Right atrium auricular region (tissue), 2 donors: ENCODE data around the gene MRPL4. TPM values are rescaled to one million over a fixed set of nuclear protein-coding genes. Genes with fewer than 3 reads are reported as not detected.

ENCODE experiments used
- DNase-seq: peaks from one replicate; pipeline ENCODE4 v3.0.0-alpha.2; 2019; ENCODE audit warnings: low spot score
- H3K27ac ChIP-seq, 2 donors: fragments of 200-600 bp; sonication (generic); 1 replicate in 1 of 2; 2 replicates in 1 of 2; pipeline ENCODE4 v1.5.1; 2016 to 2019
- H3K27me3 ChIP-seq, 2 donors: fragments of 200-600 bp; sonication (generic); one replicate each; pipeline versions ENCODE4 v1.5.1 to v1.6.0; 2017 to 2019
- H3K36me3 ChIP-seq: fragments of 200-600 bp; sonication (generic); one replicate; pipeline ENCODE4 v1.5.1; 2016
- H3K4me1 ChIP-seq, 2 donors: fragments of 200-600 bp; sonication (generic); one replicate each; pipeline versions ENCODE4 v1.5.1 to v1.6.0; 2017 to 2019
- H3K4me3 ChIP-seq, 2 donors: fragments of 200-600 bp; sonication (generic); 1 replicate in 1 of 2; 2 replicates in 1 of 2; pipeline ENCODE4 v1.5.1; 2017 to 2019; ENCODE audit warnings: mild to moderate bottlenecking in 1 of 2, moderate library complexity in 1 of 2
- H3K9me3 ChIP-seq, 2 donors: fragments of 200-600 bp; sonication (generic); one replicate each; pipeline ENCODE4 v1.5.1; 2019
- total RNA-seq, 2 donors: library from RNA; depleted of rRNA; stranded (reverse); fragments of >200 nt; gene quantifications; one replicate each; pipeline ENCODE4 v1.1.0, GENCODE V29; 2016
- TF ChIP-seq, protein P1 (sequence below), 2 donors: fragments of 200-600 bp; sonication (generic); IDR thresholded peaks; one replicate each; pipeline ENCODE4 v1.5.1; 2019; ENCODE audit warnings: antibody characterized with exemption in 2 of 2

The MRPL4 gene
- total RNA-seq, 2 donors from 2014 or later: 75.9 to 86.3 TPM

DNA sequence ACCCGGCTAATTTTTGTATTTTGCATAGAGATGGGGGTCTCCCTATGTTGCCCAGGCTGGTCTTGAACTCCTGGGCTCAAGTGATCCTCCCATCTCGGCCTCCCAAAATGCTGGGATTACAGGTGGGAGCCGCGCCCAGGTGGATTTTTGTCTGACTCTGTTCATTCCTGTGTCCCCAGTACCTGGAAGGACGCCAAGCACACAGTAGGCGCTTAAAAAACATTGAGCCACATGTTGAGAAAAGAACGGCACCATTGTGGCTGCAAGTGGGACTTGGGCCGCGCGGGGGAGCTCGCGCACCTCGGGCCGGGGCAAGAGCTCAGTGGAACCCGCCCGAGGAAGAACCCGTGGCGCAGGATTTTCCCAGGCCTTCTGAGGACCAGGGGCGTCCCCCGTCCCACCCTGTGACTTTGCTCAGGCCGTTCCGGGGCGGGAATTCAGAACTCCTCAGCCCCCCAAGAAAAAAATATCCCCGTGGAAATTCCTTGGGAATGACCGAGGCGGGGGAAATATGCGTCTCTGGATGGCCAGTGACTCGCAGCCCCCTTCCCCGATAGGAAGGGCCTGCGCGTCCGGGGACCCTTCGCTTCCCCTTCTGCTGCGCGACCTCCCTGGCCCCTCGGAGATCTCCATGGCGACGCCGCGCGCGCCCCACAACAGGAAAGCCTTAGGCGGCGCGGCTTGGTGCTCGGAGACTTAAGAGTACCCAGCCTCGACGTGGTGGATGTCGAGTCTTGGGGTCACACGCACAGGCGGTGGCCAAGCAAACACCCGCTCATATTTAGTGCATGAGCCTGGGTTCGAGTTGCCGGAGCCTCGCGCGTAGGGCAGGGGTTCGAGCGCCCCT, 17.5 kb downstream of the MRPL4 start:
- H3K4me3 ChIP-seq: peak overlapping the region; percentile 27 to 54
- peaks cover 0 to 34% of the 10 kb centered on the region in 2 donors for H3K4me1 ChIP-seq
- DNase-seq: peak; percentile 93
- H3K9me3 ChIP-seq: no peaks in the 10 kb centered on the region
- H3K27ac ChIP-seq: peak overlapping the region; percentile 73 to 85
- peaks cover 0 to 5% of the 10 kb centered on the region in 2 donors for H3K27me3 ChIP-seq
- TF ChIP-seq, protein P1, sequence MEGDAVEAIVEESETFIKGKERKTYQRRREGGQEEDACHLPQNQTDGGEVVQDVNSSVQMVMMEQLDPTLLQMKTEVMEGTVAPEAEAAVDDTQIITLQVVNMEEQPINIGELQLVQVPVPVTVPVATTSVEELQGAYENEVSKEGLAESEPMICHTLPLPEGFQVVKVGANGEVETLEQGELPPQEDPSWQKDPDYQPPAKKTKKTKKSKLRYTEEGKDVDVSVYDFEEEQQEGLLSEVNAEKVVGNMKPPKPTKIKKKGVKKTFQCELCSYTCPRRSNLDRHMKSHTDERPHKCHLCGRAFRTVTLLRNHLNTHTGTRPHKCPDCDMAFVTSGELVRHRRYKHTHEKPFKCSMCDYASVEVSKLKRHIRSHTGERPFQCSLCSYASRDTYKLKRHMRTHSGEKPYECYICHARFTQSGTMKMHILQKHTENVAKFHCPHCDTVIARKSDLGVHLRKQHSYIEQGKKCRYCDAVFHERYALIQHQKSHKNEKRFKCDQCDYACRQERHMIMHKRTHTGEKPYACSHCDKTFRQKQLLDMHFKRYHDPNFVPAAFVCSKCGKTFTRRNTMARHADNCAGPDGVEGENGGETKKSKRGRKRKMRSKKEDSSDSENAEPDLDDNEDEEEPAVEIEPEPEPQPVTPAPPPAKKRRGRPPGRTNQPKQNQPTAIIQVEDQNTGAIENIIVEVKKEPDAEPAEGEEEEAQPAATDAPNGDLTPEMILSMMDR (IDR thresholded peaks at IDR 0.05): peak; percentile 89 to 98
- H3K36me3 ChIP-seq: no peaks in the 10 kb centered on the region

DNA sequence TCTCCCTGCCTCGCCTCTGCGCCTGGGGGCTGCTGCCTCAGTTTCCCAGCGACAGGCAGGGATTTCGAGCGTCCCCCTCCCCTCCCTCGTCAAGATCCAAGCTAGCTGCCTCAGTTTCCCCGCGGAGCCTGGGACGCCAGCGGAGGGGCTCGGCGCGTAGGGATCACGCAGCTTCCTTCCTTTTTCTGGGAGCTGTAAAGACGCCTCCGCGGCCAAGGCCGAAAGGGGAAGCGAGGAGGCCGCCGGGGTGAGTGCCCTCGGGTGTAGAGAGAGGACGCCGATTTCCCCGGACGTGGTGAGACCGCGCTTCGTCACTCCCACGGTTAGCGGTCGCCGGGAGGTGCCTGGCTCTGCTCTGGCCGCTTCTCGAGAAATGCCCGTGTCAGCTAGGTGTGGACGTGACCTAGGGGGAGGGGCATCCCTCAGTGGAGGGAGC, 18.2 kb downstream of the MRPL4 start:
- TF ChIP-seq, protein P1 (IDR thresholded peaks at IDR 0.05): no peak
- peak overlapping the region; percentile 73 to 85 for H3K27ac ChIP-seq
- peak overlapping the region; percentile 27 to 54 for H3K4me3 ChIP-seq
- DNase-seq: peak; percentile 84
- peaks cover 0 to 34% of the 10 kb centered on the region in 2 donors for H3K4me1 ChIP-seq
- H3K9me3 ChIP-seq: no peaks in the 10 kb centered on the region
- H3K36me3 ChIP-seq: no peaks in the 10 kb centered on the region
- H3K27me3 ChIP-seq: peaks cover 0 to 5% of the 10 kb centered on the region in 2 donors

DNA sequence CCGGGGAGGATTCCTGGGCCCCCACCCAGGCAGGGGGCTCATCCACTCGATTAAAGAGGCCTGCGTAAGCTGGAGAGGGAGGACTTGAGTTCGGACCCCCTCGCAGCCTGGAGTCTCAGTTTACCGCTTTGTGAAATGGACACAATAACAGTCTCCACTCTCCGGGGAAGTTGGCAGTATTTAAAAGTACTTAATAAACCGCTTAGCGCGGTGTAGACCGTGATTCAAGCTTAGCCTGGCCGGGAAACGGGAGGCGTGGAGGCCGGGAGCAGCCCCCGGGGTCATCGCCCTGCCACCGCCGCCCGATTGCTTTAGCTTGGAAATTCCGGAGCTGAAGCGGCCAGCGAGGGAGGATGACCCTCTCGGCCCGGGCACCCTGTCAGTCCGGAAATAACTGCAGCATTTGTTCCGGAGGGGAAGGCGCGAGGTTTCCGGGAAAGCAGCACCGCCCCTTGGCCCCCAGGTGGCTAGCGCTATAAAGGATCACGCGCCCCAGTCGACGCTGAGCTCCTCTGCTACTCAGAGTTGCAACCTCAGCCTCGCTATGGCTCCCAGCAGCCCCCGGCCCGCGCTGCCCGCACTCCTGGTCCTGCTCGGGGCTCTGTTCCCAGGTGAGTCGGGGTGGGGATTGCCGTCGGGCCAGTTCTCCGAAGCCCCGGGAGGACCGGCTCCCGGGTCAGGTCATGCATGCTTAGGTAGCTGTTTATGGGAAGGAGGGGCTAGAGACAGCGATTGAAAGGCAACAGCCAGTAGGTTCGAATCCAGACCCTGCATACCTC, 18.8 kb downstream of the MRPL4 start, which contains the start of gene ICAM1:
TSS of gene ICAM1 (plus strand) at position 505 of the 779 bp plus-strand sequence. CDS start at position 545, 40 bp downstream.
- peak within 1 kb of the TSS; percentile 27 to 54 for H3K4me3 ChIP-seq
- H3K27me3 ChIP-seq: peaks cover 0 to 5% of the 10 kb centered on the region in 2 donors

DNA sequence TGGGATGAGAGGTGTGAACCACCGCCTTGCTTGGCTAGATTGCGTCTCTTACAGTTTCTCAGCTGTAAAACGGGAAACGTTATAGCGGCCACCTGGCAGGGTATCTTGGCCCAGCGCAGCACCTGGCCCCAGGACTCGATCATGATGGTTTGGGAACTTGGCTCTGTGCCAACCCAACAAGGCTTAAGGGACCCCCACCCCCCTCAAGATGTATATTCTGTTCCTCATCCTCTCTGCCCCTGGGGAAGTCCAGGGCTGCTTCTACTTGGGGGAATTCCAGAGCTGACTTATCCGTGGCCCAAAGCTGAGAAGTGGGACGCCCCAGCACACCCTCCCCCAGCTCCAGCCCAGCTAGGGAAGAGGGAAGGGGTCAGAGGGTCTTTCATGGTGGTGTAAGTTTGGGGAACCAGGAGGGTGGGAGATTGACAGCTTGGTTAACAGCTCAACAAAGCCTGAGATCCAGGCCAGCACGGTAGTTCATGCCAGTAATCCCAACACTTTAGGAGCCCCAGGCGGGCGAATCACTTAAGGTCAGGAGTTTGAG, 19.6 kb downstream of the MRPL4 start:
- DNase-seq: no peak

More for the DNA sequence above, 18.8 kb downstream of the MRPL4 start, which contains the start of gene ICAM1:
- Histone ChIP-seq H3K4me1 (peaks cover 0 to 34% of the 10 kb centered on the region in 2 donors), H3K36me3 (no peaks in the 10 kb centered on the region), H3K9me3 (no peaks in the 10 kb centered on the region), H3K27ac (peak within 1 kb of the TSS; percentile 73 to 85)
- TF ChIP-seq, protein P1 (IDR thresholded peaks at IDR 0.05): no peak
- DNase-seq: peak; percentile 88

DNA sequence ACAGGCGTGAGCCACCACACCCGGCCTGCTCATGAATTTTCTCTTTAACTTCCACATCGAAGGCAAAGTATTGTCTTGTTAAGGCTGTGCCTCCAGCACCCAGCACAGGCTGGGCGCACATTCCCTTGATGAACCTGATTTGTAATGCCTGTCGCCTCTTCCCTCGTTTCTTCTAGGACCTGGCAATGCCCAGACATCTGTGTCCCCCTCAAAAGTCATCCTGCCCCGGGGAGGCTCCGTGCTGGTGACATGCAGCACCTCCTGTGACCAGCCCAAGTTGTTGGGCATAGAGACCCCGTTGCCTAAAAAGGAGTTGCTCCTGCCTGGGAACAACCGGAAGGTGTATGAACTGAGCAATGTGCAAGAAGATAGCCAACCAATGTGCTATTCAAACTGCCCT, 22.6 kb downstream of the MRPL4 start:
- H3K9me3 ChIP-seq: no peaks in the 10 kb centered on the region
- peaks cover 0 to 5% of the 10 kb centered on the region in 2 donors for H3K27me3 ChIP-seq
- no peaks in the 10 kb centered on the region for H3K36me3 ChIP-seq
- peaks cover 0 to 20% of the 10 kb centered on the region in 2 donors for H3K4me1 ChIP-seq
- TF ChIP-seq, protein P1 (IDR thresholded peaks at IDR 0.05): no peak
- DNase-seq: no peak
- no peak overlapping the region for H3K27ac ChIP-seq
- H3K4me3 ChIP-seq: no peak overlapping the region

More for the DNA sequence above, 19.6 kb downstream of the MRPL4 start:
- Histone ChIP-seq H3K4me3 (peak overlapping the region; percentile 27 to 54), H3K9me3 (no peaks in the 10 kb centered on the region), H3K27me3 (peaks cover 0 to 5% of the 10 kb centered on the region in 2 donors), H3K36me3 (no peaks in the 10 kb centered on the region), H3K27ac (peak overlapping the region; percentile 73 to 85), H3K4me1 (peaks cover 0 to 34% of the 10 kb centered on the region in 2 donors)
- TF ChIP-seq, protein P1 (IDR thresholded peaks at IDR 0.05): no peak
